Nucleus accumbens (tissue), 56 donors: ENCODE data around the gene DDX4.

Experiments
- DNase-seq, 56 donors: peaks; one replicate each; lab custom pipeline; 2025; lab: John Stamatoyannopoulos, UW

The DDX4 gene

DNA sequence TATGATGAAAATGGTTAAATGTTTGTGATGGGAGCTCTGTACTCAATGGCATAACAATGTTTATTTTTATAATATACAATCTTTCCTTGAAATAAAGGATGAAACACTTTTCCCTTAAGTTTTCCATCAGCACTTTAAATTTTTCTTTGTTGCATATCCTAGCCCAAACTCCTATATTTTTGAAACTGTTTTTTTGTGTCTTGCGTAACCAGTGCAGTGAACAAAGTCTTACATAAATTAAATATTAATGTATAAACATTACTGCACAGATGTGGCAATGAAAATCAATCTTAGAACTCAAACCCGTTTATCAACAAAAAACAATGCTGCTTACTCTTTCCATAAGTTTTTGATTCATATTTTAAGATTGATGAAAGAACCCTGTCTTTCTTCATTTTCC, 79.2 kb downstream of the DDX4 start:
- DNase-seq: no peak

DNA sequence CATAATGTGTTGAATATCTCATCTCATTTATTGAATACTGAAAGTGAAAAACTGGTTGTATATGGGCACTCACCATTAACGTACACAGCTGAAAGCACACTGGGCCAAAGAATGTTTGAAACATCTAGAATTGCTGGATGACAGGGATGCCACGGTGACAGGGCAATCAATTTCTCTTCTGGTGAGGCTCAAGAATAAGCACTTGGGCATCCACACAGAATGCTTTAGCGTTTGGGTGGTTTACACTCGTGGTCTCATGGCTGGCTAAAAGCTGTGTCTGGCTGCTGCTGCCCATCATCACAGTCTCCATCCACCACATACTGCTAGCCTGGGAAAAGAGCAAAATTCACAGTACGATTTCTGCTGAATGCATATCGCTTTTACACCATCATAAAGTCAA, 82.6 kb downstream of the DDX4 start:
- DNase-seq: no peak

DNA sequence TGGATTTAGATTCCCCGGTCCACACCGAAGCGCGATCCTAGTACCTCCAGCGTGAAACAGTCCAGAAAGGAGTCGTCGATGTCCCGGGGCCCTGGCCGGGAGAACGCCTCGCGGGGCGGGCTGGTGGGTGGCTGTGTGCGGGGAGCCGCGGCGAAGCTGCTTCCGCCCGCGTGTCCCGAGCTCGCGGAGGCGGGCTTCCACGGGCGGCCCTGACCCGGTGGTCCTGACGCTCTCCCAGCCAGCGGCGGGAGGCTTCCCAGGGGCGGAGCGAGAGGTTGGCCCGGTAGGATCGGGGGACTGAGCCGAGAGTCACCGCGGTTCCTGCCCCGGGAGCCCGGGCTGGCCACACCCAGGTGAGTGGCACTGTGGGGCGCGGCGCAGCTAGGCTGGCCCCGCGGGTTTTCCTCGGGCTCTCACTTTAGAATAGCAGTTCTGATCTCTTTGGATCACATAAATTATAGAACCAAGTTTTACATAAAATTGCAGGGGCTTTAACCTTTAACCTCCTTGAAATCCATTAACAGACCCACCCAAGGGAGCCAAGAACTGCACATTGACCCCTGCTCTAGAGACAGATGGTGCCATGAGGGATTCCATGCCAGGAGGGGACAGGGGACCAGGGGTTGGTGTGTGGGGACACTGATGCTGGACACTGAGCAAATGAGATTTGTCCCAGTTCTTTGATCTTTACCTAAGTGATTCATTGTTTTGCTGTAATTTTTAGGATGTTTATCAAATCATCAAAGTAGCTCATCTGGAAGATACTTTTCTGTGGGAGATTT, 84.1 kb downstream of the DDX4 start:
- peak in 1 of 56 donors; percentile 17 for DNase-seq

DNA sequence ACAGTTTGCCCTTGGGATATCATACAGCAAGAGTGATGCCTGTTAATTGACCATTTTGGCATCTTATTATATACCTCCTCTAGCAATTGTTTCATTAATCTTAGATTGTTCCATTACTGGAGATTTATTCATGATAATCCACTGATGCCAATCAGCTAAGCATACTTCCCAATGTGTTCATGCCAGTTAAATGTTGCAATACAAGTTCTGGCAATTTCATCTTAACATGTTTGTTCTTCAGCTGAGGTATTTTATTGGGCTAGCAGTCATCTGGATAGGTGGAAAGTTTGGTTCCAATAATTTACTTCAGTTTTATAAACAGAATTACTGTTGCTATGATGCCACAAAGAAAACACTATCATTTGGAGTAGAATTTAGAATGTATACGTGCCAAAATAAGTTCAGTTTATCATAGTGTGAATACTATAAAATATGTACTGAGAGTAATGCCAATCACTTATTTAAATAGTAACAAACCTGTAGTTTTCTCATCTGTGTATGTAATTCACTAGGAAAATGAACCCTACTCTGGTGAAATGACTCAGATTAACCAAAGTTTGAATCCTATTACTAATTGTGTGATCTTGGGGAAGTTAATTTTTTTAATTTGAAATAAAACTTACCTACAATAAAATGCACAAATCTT, 85.4 kb downstream of the DDX4 start:
- DNase-seq: no peak

DNA sequence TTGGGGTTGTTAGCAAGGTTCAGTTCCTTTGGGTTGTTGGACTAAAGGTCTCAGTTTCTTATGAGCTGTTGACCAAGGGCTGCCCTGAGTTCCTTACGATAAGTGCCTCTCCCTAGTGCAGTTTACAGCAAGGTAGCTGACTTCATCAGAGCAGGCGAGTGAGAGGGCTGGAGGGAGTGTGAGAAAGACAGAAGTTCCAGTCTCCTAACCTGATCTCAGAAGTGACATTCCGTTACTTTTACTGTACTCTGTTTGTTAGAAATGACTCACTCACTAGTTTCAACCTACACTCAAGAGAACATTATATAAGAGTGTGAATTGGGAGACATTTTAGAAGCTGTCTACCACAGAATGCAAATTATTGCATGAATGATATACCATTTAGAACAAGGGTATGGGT, 92.1 kb downstream of the DDX4 start:
- DNase-seq: peak in 7 of 56 donors; percentile 0 to 12 (median 4)

DNA sequence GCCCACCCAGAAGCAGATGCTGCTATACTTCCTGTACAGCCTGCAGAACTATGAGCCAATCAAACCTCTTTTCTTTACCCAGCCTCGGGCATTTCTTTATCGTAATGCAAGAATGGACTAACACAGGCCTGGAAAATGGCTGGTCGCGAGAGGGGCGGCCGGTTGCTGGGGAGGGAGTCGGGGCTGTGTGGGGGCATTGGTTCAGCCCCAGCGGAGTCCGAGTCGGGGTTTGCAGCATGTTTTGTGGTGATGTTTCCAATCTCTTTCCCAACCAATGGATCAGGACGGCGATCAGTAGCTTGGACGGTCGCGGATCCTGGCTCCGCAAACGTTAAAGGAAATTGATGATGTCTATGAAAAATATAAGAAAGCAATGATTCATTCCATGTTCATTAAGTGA, 94.6 kb downstream of the DDX4 start:
- no peak for DNase-seq

DNA sequence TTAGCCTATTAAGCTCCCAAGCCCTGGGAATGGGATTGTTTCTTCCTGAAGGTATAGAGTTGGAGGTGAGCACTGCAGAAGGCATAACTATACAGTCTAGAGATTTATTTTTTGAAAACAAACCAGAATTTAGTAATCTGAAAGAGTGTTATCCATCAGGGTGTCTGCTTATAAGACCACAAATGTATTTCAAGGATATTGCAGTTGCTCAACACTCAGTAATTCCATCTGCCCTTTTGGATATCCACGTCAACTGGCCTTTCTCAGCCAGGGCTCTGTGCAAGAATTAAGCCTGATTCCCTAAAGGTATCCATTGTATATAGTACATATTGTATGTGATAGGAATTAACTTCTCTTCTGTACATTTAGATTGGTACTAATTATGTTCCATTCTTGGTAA, 98.3 kb downstream of the DDX4 start:
- DNase-seq: no peak

DNA sequence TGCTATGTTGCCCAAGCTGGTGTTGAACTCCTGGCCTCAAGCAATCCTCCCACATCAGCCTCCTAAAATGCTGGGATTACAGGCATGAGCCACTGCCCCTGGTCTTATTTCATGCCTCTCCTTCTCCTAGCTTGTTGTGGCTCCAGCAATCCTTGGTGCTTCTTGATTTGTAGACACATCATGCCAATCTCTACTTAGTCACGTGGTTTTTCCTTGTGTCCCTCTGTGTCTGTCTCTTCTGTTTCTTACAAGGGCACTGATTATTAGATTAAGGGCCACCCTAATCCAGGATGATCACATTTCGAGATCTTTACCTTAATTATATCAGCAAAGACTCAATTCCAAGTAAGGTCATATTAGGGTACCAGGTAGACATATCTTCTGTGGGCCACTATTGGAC, 104.1 kb downstream of the DDX4 start:
- DNase-seq: no peak

DNA sequence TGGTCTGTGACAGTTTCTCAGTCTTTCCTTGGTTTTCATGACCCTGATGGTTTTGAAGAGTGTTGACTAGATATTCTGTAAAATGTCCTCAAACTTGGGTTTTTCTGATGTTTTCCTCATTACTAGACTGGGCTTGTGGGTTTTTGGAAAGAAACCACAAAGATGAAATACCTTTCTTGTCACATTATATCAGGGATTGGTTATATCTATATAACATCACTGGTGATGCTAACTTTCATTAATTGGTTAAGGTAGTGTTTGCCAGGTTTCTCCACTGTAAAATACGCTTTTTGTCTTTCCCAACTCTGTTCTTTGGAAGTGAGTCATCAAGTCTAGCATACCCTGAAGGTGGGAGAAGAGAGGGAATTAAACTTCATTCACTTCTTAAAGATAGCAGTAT, 110.0 kb downstream of the DDX4 start:
- no peak for DNase-seq

DNA sequence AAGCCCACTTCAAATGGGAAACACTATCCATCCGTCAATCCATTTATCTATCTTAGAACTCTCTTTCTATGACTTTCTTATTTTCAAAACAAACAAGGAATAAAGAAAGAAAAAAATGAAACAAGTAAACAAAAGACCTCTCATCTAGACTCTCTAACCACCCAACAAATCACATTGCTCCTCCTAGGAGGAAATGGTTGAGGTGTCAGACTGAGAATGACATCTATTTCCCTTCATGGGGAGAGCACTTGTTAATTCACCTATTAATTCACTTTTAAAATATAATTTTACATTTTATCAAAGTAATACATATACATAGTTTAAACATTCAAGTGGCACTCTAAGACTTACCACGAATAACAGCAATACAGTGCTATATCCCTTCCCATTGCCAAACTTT, 110.9 kb downstream of the DDX4 start:
- DNase-seq: no peak

DNA sequence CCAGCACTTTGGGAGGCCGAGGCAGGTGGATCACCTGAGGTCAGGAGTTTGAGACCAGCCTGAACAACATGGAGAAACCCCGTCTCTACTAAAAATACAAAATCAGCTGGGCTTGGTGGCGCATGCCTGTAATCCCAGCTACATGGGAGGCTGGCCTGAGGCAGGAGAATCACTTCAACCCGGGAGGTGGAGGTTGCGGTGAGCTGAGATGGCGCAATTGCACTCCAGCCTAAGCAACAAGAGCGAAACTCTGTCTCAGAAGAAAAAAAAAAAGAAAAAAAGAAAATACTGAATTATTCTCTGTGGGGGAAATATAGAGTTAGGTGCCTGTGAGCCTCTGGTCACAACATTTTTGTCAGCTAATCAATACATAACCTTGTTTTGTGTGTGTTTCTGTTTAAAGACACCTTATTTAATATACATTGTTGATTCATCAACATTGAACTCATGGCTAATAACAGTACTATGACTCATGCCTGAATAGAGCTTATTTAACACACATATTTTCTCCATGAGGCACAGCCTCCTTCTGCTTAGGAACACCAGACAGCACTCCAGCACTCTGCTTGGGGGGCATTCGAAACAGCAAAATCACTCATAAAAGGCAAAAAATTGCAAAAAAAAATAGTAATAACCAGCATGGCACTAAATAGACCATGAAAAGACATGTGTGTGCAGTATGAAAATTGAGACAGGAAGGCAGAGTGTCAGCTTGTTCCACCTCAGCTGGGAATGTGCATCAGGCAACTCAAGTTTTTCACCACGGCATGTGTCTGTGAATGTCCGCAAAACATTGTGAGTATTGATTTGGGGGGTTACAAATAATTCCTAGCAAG, 113.2 kb downstream of the DDX4 start, which contains the start of gene IL31RA:
IL31RA (plus strand) TSS at position 519 of the 836 bp plus-strand sequence; CDS start at position 733, 214 bp downstream.
- no peak for DNase-seq

DNA sequence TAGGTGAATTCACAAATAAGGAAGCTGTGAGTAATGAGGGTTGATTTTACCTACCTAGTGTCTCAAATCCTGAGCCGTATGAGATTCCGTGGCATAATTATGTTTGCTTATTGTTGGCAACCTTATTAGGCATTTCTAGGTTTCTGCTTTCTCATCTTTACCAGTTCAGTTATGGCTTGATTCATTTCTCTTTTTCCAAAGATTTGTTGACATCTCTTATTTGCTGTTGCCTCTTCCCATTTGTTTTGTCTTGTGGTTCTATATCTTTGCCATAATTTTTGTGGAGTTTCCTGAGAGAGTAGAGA, 113.8 kb downstream of the DDX4 start:
- no peak for DNase-seq

DNA sequence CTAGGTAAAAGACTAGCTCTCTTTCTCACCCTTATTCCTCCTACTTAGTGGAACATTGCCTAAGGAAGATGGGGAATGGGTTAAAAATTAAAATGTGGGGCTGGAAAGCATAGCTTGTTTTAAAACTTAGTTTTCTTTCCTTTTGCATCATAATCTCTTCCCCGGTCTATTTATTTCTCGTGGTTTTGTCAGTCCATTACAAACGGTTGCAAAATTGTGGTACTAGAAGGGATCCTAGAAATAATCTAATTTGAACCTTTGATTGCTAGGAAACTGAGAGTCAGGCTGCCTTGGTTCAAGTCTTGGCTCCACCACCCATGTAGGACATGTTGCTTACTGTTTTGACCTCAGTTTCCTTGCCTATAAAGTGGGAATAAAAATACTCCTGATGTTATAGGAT, 114.6 kb downstream of the DDX4 start:
- DNase-seq: no peak

DNA sequence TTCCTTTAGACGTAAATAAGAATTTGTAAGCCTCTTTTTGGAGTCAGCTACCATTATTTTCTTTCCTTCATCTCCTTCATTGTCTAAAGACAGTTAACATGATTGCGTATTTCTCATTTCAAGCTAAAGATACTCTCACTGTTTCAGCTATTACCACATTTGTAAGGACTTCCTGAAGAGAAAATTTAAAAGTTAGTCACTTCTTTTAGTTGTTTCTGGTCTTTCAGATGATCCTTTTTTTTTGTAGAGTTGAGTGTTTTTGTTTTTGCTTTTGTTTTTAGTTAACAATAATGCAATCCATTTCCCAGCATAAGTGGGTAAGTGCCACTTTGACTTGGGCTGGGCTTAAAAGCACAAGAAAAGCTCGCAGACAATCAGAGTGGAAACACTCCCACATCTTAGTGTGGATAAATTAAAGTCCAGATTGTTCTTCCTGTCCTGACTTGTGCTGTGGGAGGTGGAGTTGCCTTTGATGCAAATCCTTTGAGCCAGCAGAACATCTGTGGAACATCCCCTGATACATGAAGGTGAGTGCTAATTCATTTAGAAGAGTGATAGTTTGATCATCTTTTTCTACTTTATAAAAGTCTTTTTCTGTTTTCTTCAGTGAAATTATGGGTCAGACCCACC, 115.3 kb downstream of the DDX4 start:
- DNase-seq: no peak

DNA sequence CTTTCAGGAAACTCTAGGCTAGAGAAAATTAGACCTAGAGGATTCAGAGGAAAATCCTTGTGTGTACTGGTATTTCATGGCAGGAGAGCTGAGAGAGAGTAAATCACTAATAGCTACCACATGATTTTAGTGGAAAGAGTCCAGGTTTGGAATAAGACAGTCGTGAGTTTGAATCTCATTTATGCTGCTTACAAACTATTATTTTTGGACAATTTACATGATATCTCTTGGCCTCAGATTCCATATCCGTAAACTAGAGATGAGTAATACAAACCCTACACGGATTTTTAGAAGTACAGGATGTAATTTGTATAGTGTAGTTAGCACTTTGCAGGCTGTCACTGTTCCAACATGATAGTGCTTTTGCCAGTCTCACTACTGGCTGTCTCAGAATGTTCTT, 116.0 kb downstream of the DDX4 start:
- no peak for DNase-seq

DNA sequence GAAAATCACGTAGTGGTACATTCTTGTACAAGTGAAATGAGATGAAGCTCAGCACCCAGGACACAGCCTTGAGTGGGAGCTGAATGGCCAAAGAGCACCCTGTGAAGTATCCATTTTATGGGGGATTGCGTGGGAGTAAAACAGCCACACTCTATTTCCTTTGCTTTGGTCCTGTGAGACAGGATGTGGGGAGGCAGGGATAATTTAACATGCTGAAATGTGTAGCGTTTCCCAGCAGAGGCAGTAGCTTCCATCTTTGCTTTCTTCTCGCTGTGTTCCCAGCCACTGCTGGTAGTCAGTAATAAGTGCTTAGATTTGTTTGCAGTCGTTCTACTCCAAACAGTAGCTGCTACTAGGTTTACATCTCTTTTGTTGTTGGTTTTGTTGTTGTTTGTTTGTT, 117.6 kb downstream of the DDX4 start:
- no peak for DNase-seq

DNA sequence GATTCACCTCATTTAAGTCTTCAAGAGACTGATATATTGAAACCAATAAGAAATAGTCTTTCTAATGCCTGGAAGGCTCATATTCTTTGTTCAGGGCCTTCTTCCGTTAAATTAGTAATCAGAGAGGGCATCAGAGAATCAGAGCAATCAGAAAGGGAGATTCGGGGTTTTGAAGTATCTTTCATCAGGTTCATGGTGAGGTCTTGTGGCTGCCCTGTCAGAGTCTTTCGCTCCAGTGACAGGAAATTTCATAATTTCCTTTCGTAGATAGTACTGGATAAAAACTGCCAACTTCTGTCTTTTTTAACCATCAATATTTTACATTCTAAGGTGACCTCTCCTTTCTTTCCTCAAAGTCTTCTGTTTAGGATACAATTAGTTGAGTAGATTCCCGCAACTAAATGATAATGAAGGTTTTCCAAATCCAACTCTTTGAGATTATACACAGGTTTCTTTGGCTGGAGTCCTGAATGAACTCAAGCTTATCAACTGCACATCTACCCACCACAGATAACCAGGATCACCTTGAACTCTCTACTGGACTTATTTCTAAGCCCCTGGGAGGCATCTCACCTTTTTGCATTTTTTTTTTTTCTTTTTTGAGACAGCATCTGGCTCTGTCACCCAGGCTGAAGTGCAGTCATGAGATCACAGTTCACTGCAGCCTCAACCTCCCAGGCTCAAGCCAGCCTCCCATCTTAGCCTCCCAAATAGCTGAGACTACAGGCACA, 118.8 kb downstream of the DDX4 start:
- DNase-seq: no peak

DNA sequence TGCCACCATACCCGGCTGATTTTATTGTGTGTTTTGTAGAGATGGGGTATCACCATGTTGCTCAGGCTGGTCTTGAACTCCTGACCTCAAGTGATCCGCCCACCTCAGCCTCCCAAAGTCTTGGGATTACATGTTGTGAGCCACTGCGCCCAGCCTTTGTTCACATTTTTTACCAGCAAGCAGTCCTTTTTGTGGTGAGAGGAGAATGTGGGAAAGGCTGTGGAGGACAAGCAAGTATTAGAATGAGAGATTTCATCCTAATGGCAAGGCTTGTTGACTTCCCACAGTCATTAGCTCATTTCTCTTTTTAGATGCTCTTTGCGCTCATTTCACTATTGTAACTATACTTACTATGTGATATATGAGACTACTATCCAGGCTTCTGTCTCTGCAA, 119.4 kb downstream of the DDX4 start:
- no peak for DNase-seq

DNA sequence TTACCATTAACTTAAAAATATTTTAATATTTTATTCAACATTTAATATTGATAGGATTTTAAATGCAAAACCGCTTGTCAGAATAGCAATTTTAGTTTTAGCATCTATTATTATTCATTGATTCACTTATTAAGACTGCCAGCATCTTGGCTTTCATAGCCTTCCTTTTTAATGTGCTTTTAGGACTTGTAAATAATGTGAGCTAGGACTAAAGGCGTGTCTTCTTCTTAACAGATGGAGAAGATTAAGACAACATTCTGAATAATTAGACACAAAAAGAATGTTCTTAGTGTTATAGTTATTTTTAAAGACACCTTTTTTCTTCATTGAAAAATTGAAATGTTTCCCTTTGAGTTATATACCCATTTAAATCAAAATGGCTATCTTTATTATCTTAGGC, 120.2 kb downstream of the DDX4 start:
- no peak for DNase-seq

DNA sequence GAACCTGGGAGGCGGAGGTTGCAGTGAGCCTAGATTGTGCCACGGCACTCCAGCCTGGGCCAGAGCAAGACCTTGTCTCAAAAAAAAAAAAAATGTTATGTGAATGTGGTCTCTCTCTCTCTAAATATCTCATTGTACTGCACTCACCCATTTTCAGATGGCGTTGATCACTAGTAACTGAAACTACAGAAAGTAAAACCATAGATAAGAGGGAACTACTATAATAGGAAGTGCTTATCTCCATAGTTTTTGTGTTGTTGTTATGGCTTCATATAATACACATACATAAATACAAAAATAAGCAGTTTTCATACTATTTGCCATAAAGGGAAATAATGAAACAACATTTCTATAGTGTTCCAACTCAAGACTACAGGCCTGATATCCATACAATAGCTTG, 122.4 kb downstream of the DDX4 start:
- no peak for DNase-seq
